ENCODE results near the gene EDEM3. TPM values are rescaled to one million over a fixed set of nuclear protein-coding genes. Genes with fewer than 3 reads are reported as not detected.
A peak's percentile ranks its signal among the peaks of the same experiment; 100 is the strongest.

The EDEM3 gene
- total and polyA plus RNA-seq, 9 of the 15 experiments (the other 6 are each of a cell fraction or from before 2014, with no cell fraction given): 15.8 to 46.6 (median 28.0) TPM

DNA sequence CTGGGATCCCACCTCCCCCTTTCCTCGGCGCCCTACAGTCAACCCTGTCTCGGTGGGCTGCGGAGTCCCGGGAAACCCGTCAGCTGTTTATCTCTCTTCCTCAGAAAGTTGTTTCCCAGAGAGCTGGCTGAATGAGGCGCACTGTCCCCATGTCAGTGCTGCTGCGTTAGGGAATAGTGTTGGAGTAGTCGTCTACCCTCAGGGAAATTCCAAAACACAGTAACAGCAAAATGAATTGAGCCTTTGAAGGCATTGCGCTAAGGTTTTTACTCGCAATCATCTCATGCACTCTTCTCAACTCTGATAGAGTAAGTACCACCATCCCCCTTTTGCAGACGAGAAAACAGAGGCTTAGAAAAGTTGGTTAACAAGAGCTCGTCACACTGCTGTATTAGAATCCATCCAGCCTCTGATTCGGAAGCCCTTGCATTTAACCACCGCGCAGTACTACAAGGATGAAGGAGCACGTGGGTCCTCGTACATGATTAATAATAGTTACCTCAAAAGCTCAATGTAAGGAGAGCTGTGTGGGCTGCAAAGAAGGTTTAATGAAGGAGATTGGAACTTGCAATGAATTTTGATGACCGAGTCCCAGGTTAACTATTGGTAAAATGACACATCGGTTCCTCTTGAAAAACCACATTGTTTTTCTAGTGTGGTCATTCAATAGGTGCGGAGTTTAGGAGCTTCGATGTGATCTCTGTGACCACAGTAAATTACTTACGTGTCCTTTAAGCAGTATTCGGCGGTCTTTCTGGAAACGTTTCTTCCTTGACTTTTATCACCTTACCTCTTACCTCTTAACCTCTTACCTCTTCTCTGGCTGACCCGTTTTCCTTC lies 788 bp upstream of the EDEM3 start (continued):
- TF ChIP-seq, protein P1, sequence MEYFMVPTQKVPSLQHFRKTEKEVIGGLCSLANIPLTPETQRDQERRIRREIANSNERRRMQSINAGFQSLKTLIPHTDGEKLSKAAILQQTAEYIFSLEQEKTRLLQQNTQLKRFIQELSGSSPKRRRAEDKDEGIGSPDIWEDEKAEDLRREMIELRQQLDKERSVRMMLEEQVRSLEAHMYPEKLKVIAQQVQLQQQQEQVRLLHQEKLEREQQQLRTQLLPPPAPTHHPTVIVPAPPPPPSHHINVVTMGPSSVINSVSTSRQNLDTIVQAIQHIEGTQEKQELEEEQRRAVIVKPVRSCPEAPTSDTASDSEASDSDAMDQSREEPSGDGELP (CRISPR knock-in tag; IDR thresholded peaks at IDR 0.05; ENCODE audit: borderline replicate concordance): peak; percentile 84; the same call in 1 of the 2 replicates
- TF ChIP-seq ZZZ3 (IDR thresholded peaks at IDR 0.05) (no peak), HEY1 (CRISPR knock-in tag; IDR thresholded peaks at IDR 0.05; ENCODE audit: borderline replicate concordance) (no peak), ZNF75A (CRISPR knock-in tag; IDR thresholded peaks at IDR 0.05) (peak; percentile 26; the same call in 1 of the 2 replicates), SMC3 (conservative IDR thresholded peaks at IDR 0.05; ENCODE audit: insufficient read depth, low read depth, low read length) (no peak), NFIX (CRISPR knock-in tag; IDR thresholded peaks at IDR 0.05; ENCODE audit: low read depth) (no peak), ZNF239 (CRISPR knock-in tag; IDR thresholded peaks at IDR 0.05) (no peak), POLR2H (tag; IDR thresholded peaks at IDR 0.05; ENCODE audit: low read depth) (no peak), HMG20B (CRISPR knock-in tag; IDR thresholded peaks at IDR 0.05) (no peak), ELF4 (CRISPR knock-in tag; IDR thresholded peaks at IDR 0.05) (no peak), SMARCE1 (IDR thresholded peaks at IDR 0.05) (peak; percentile 58)
- TF ChIP-seq, protein P2, sequence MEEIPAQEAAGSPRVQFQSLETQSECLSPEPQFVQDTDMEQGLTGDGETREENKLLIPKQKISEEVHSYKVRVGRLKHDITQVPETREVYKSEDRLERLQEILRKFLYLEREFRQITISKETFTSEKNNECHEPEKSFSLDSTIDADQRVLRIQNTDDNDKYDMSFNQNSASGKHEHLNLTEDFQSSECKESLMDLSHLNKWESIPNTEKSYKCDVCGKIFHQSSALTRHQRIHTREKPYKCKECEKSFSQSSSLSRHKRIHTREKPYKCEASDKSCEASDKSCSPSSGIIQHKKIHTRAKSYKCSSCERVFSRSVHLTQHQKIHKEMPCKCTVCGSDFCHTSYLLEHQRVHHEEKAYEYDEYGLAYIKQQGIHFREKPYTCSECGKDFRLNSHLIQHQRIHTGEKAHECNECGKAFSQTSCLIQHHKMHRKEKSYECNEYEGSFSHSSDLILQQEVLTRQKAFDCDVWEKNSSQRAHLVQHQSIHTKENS (CRISPR knock-in tag; IDR thresholded peaks at IDR 0.05): no peak
- TF ChIP-seq, protein P3, sequence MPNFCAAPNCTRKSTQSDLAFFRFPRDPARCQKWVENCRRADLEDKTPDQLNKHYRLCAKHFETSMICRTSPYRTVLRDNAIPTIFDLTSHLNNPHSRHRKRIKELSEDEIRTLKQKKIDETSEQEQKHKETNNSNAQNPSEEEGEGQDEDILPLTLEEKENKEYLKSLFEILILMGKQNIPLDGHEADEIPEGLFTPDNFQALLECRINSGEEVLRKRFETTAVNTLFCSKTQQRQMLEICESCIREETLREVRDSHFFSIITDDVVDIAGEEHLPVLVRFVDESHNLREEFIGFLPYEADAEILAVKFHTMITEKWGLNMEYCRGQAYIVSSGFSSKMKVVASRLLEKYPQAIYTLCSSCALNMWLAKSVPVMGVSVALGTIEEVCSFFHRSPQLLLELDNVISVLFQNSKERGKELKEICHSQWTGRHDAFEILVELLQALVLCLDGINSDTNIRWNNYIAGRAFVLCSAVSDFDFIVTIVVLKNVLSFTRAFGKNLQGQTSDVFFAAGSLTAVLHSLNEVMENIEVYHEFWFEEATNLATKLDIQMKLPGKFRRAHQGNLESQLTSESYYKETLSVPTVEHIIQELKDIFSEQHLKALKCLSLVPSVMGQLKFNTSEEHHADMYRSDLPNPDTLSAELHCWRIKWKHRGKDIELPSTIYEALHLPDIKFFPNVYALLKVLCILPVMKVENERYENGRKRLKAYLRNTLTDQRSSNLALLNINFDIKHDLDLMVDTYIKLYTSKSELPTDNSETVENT (CRISPR knock-in tag; IDR thresholded peaks at IDR 0.05): no peak
- TF ChIP-seq, protein P4, sequence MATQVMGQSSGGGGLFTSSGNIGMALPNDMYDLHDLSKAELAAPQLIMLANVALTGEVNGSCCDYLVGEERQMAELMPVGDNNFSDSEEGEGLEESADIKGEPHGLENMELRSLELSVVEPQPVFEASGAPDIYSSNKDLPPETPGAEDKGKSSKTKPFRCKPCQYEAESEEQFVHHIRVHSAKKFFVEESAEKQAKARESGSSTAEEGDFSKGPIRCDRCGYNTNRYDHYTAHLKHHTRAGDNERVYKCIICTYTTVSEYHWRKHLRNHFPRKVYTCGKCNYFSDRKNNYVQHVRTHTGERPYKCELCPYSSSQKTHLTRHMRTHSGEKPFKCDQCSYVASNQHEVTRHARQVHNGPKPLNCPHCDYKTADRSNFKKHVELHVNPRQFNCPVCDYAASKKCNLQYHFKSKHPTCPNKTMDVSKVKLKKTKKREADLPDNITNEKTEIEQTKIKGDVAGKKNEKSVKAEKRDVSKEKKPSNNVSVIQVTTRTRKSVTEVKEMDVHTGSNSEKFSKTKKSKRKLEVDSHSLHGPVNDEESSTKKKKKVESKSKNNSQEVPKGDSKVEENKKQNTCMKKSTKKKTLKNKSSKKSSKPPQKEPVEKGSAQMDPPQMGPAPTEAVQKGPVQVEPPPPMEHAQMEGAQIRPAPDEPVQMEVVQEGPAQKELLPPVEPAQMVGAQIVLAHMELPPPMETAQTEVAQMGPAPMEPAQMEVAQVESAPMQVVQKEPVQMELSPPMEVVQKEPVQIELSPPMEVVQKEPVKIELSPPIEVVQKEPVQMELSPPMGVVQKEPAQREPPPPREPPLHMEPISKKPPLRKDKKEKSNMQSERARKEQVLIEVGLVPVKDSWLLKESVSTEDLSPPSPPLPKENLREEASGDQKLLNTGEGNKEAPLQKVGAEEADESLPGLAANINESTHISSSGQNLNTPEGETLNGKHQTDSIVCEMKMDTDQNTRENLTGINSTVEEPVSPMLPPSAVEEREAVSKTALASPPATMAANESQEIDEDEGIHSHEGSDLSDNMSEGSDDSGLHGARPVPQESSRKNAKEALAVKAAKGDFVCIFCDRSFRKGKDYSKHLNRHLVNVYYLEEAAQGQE (IDR thresholded peaks at IDR 0.05; ENCODE audit: borderline replicate concordance): no peak; the same call in 1 of the 2 replicates
- TF ChIP-seq, protein P4 (CRISPR knock-in tag; IDR thresholded peaks at IDR 0.05; ENCODE audit: low read depth): peak; percentile 52; the same call in 1 of the 2 replicates

Measured in K562 (cell line).